Mucosa of stomach (tissue), 1 donor: ENCODE measurements around the gene SOCS1.
"Not testable (repeated sequence)": the region's sequence is repeated elsewhere in the genome, so short reads cannot be mapped to it uniquely, and the experiment has no call there.

Experiments
- H3K27me3 ChIP-seq: one replicate; pipeline ENCODE4 v1.7.0; 2013; ENCODE audit warnings: mild to moderate bottlenecking, low read length; ENCODE audit not compliant: control insufficient read depth, insufficient read depth
- H3K36me3 ChIP-seq: one replicate; pipeline ENCODE4 v1.7.0; 2013; ENCODE audit warnings: low read length; ENCODE audit not compliant: control insufficient read depth, insufficient read depth
- H3K4me1 ChIP-seq: one replicate; pipeline ENCODE4 v1.7.0; 2013; ENCODE audit warnings: mild to moderate bottlenecking, low read length; ENCODE audit not compliant: control insufficient read depth, insufficient read depth
- H3K4me3 ChIP-seq: one replicate; pipeline ENCODE4 v1.7.0; 2013; ENCODE audit warnings: low read length
- H3K9ac ChIP-seq: one replicate; pipeline ENCODE4 v1.7.0; 2013; ENCODE audit warnings: mild to moderate bottlenecking, low read length, moderate library complexity
- H3K9me3 ChIP-seq: one replicate; pipeline ENCODE4 v1.7.0; 2013; ENCODE audit warnings: mild to moderate bottlenecking, low read length, moderate library complexity; ENCODE audit not compliant: control insufficient read depth
- donor health status: Pancreatic carcinoma.

The SOCS1 gene

GRCh38 chr16:11255737-11256660, at the start of gene SOCS1:
Gene SOCS1, minus strand, starts transcription at chr16:11256204. Its CDS starts 726 bp downstream, at chr16:11255478.
- H3K9ac ChIP-seq, result peak within 1 kb of the TSS; percentile 88
- H3K4me3 ChIP-seq, result peak within 1 kb of the TSS; percentile 83
- no peaks in the 10 kb centered on the region for H3K36me3 ChIP-seq
- H3K4me1 ChIP-seq, result peaks cover 19% of the 10 kb centered on the region
- no peaks in the 10 kb centered on the region for H3K27me3 ChIP-seq
- no peaks in the 10 kb centered on the region for H3K9me3 ChIP-seq

GRCh38 chr16:11303405-11304138, 47.6 kb upstream of the SOCS1 start:
- H3K4me3 ChIP-seq, result no peak overlapping the region
- H3K9ac ChIP-seq, result no peak overlapping the region
- no peaks in the 10 kb centered on the region for H3K27me3 ChIP-seq
- peaks cover 6% of the 10 kb centered on the region for H3K4me1 ChIP-seq
- no peaks in the 10 kb centered on the region for H3K9me3 ChIP-seq
- no peaks in the 10 kb centered on the region for H3K36me3 ChIP-seq

- Histone ChIP-seq H3K4me1 (peaks cover 6% of the 10 kb centered on the region), H3K4me3 (no peak overlapping the region), H3K9ac (no peak overlapping the region), H3K36me3 (no peaks in the 10 kb centered on the region), H3K27me3 (no peaks in the 10 kb centered on the region), H3K9me3 (no peaks in the 10 kb centered on the region)
These were observed 47.0 kb upstream of the SOCS1 start for GRCh38 chr16:11302977-11303376.

GRCh38 chr16:11301645-11302501, 45.9 kb upstream of the SOCS1 start:
- H3K4me1 ChIP-seq, result peaks cover 15% of the 10 kb centered on the region
- H3K4me3 ChIP-seq, result no peak overlapping the region
- H3K27me3 ChIP-seq, result no peaks in the 10 kb centered on the region
- no peak overlapping the region for H3K9ac ChIP-seq
- H3K9me3 ChIP-seq, result no peaks in the 10 kb centered on the region
- H3K36me3 ChIP-seq, result no peaks in the 10 kb centered on the region

- Histone ChIP-seq H3K4me1 (peaks cover 18% of the 10 kb centered on the region), H3K9ac (no peak overlapping the region), H3K9me3 (no peaks in the 10 kb centered on the region)
These were observed 44.5 kb upstream of the SOCS1 start for GRCh38 chr16:11300560-11300892.

GRCh38 chr16:11299865-11300559, 44.0 kb upstream of the SOCS1 start:
- Histone ChIP-seq H3K36me3 (no peaks in the 10 kb centered on the region), H3K4me1 (peaks cover 18% of the 10 kb centered on the region), H3K9ac (no peak overlapping the region), H3K4me3 (no peak overlapping the region), H3K9me3 (no peaks in the 10 kb centered on the region), H3K27me3 (no peaks in the 10 kb centered on the region)

More at GRCh38 chr16:11300560-11300892, 44.5 kb upstream of the SOCS1 start:
- no peaks in the 10 kb centered on the region for H3K27me3 ChIP-seq
- no peak overlapping the region for H3K4me3 ChIP-seq
- H3K36me3 ChIP-seq, result no peaks in the 10 kb centered on the region

GRCh38 chr16:11298950-11299547, 43.0 kb upstream of the SOCS1 start:
- peaks cover 18% of the 10 kb centered on the region for H3K4me1 ChIP-seq

GRCh38 chr16:11298143-11298900, 42.3 kb upstream of the SOCS1 start:
- Histone ChIP-seq H3K4me1 (peaks cover 13% of the 10 kb centered on the region), H3K36me3 (no peaks in the 10 kb centered on the region), H3K9me3 (no peaks in the 10 kb centered on the region), H3K4me3 (no peak overlapping the region), H3K27me3 (no peaks in the 10 kb centered on the region), H3K9ac (no peak overlapping the region)

More at GRCh38 chr16:11298950-11299547, 43.0 kb upstream of the SOCS1 start:
- H3K4me3 ChIP-seq, H3K36me3 ChIP-seq, H3K9ac ChIP-seq, H3K9me3 ChIP-seq, H3K27me3 ChIP-seq: not testable (repeated sequence)

GRCh38 chr16:11297492-11298142, 41.6 kb upstream of the SOCS1 start:
- no peak overlapping the region for H3K4me3 ChIP-seq

GRCh38 chr16:11296706-11297491, 40.9 kb upstream of the SOCS1 start:
- no peak overlapping the region for H3K4me3 ChIP-seq
- no peak overlapping the region for H3K9ac ChIP-seq
- no peaks in the 10 kb centered on the region for H3K27me3 ChIP-seq
- no peaks in the 10 kb centered on the region for H3K36me3 ChIP-seq
- no peaks in the 10 kb centered on the region for H3K9me3 ChIP-seq
- peaks cover 13% of the 10 kb centered on the region for H3K4me1 ChIP-seq

More at GRCh38 chr16:11297492-11298142, 41.6 kb upstream of the SOCS1 start:
- no peak overlapping the region for H3K9ac ChIP-seq
- H3K36me3 ChIP-seq, result no peaks in the 10 kb centered on the region
- no peaks in the 10 kb centered on the region for H3K27me3 ChIP-seq
- no peaks in the 10 kb centered on the region for H3K9me3 ChIP-seq
- H3K4me1 ChIP-seq, result peaks cover 13% of the 10 kb centered on the region
